HAP-1 (cell line): ENCODE data around the gene AQP7.
"Not testable (repeated sequence)": the region's sequence is repeated elsewhere in the genome, so short reads cannot be mapped to it uniquely, and the experiment has no call there.

Experiments
- DNase-seq, 2 experiments: peaks; one replicate each; pipeline ENCODE4 v3.0.0-alpha.2; 2016 to 2020; ENCODE audit warnings: low spot score in 2 of 2
- H3K27me3 ChIP-seq: fragments of 250-450 bp; sonication (Bioruptor Pico); 2 replicates; pipeline ENCODE4 v1.5.1; 2020; ENCODE audit warnings: low read depth, mild to moderate bottlenecking, moderate library complexity
- H3K36me3 ChIP-seq: fragments of 250-450 bp; sonication (Bioruptor Pico); replicated peaks from 2 replicates; pipeline ENCODE4 v1.5.1; 2020; ENCODE audit warnings: mild to moderate bottlenecking
- H3K4me1 ChIP-seq: fragments of 250-450 bp; sonication (Bioruptor Pico); 2 replicates; pipeline ENCODE4 v1.5.1; 2020; ENCODE audit warnings: mild to moderate bottlenecking
- H3K4me3 ChIP-seq: fragments of 250-450 bp; sonication (Bioruptor Pico); 2 replicates; pipeline ENCODE4 v1.5.1; 2020; ENCODE audit warnings: mild to moderate bottlenecking, moderate library complexity
- H3K9me3 ChIP-seq: fragments of 250-450 bp; sonication (Bioruptor Pico); 2 replicates; pipeline ENCODE4 v1.5.1; 2020; ENCODE audit warnings: mild to moderate bottlenecking, moderate library complexity
- in situ Hi-C: fragments of 300-500 bp; cut with MboI; formaldehyde crosslinking; loops from 3 replicates; pipeline ENCODE4 v1.14.3; 2020; ENCODE audit warnings: low sequenced_read_pairs, inconsistent platforms, mixed read lengths

Gene AQP7

DNA sequence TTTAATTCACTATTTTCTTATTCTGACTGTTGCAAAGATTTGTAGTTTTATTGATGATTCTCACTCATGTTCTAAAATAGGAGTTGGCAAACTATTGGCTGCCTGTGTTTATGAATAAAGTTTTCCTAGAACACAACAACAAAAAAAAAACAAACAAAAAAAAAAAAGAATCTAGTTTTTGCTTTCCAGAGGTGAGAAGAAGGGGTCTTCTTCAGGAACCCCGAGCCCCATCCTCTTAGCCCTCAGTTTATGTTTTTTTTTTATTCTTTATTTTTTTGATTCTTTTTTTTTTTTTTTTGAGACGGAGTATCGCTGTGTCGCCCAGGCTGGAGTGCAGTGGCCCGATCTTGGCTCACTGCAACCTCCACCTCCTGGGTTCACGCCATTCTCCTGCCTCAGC lies 22.1 kb upstream of the AQP7 start:
- in situ Hi-C loops, H3K27me3 ChIP-seq, H3K4me3 ChIP-seq, DNase-seq, H3K9me3 ChIP-seq, H3K4me1 ChIP-seq, H3K36me3 ChIP-seq: not testable (repeated sequence)

DNA sequence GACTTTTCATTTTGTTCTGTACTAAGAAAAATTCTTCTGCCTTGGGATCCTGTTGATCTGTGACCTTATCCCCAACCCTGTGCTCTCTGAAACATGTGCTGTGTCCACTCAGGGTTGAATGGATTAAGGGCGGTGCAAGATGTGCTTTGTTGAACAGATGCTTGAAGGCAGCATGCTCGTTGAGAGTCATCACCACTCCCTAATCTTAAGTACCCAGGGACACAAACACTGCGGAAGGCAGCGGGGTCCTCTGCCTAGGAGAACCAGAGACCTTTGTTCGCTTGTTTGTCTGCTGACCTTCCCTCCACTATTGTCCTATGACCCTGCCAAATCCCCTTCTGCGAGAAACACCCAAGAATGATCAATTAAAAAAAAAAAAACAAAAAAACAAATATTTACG lies 21.7 kb upstream of the AQP7 start:
- DNase-seq, in situ Hi-C loops, H3K9me3 ChIP-seq, H3K4me1 ChIP-seq, H3K27me3 ChIP-seq, H3K4me3 ChIP-seq, H3K36me3 ChIP-seq: not testable (repeated sequence)

DNA sequence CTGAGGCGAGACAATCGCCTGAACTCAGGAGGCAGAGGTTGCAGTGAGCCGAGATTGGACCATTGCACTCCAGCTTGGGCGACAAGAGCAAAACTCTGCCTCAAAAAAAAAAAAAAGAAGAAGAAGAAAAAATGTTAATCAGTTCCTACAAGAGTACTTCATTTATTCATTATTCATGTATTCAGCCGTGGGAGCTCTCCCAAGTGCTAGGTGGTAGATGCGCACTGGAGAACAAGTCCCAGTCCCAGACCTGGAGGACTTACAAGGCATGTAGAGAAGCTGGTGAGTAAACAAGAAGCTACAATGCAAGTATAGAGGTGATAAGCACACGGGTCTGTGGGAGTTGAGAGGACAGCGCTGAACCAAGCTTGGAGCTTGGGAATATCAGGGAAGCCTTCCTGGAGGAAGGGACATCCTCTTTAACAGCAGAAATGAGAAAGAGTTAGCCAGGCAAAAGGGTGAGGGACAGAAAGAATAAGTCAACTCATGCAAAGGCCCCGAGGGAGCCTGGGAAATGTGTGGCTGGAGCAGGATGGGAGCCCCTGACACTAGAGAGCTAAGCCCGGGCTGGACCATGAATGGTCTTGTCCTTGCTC lies 17.4 kb upstream of the AQP7 start:
- no peak for DNase-seq
- Histone ChIP-seq H3K4me1 (no peaks in the 10 kb centered on the region), H3K36me3 (no peaks in the 10 kb centered on the region), H3K4me3 (no peak overlapping the region), H3K9me3 (no peaks in the 10 kb centered on the region), H3K27me3 (no peaks in the 10 kb centered on the region)
- in situ Hi-C loops: no loop called here

DNA sequence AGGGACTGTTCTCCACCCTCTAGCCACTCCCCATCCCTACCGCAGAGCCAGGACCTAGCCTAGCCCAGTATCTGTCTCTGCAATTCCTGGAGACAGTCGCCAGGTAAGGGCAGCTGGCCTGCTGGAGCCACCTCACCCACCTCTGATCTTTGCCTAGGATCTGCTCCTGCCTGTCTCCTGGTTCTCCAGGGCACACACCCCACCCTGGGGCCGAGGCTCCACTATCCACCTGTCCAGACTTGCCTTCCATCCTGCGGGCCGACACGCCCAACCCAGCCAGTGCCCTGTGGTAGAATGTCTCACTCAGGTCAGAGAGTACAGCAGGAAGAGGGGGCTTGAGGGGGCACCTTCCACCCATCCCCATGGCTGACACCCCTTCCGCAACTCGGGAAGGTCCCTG lies 15.7 kb upstream of the AQP7 start:
- in situ Hi-C loops: no loop called here
- no peaks in the 10 kb centered on the region for H3K4me1 ChIP-seq
- H3K4me3 ChIP-seq: no peak overlapping the region
- no peaks in the 10 kb centered on the region for H3K27me3 ChIP-seq
- no peaks in the 10 kb centered on the region for H3K9me3 ChIP-seq
- no peak for DNase-seq
- no peaks in the 10 kb centered on the region for H3K36me3 ChIP-seq

DNA sequence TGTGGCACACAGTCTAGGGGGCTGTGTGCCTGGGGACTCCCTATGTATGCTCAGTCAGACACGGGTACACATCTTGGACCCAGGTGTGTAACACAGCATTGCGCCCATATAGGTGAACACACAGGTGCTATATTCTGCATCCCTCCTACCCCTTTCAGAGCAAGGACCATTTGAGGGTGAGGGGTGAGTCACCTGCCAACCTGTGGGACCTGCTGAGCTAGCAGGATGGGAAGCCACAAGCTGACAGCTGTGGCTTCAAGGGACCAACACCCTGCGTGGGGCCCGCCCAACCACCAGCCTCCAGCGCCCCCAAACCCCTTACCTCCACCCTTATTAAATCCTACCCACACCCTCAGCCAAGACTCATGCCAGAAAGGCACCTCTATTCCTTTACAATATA lies 14.6 kb upstream of the AQP7 start:
- no peaks in the 10 kb centered on the region for H3K36me3 ChIP-seq
- no peaks in the 10 kb centered on the region for H3K9me3 ChIP-seq
- H3K4me1 ChIP-seq: no peaks in the 10 kb centered on the region
- no peak overlapping the region for H3K4me3 ChIP-seq
- H3K27me3 ChIP-seq: no peaks in the 10 kb centered on the region
- DNase-seq: no peak
- in situ Hi-C loops: no loop called here

DNA sequence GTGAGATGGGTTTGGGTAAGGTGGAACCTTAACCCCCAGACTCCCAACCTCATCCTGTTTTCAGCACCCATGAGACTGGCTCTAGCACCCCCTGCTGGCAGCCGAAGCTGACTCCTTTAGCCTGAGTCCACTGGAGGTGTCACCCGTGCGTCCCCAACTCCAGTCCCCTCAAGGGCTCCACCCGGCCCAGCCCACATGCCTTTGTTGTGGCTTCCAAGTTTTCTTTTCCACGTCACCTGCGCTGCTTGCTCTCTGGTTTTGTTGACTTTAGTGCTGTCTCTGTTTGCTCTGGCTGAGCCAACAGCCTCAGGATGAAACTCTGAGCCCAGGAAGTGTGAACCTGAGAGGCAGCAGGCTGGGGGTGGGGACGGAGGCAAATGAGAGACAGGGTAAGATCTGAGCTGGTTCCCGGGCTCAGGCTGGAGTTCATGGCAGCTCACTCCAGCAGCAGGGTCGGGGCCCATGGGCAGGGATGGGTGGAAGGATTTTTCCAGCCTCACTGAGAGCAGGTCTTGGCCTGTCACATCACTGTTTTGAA lies 13.2 kb upstream of the AQP7 start:
- no peaks in the 10 kb centered on the region for H3K4me1 ChIP-seq
- no peaks in the 10 kb centered on the region for H3K36me3 ChIP-seq
- no peaks in the 10 kb centered on the region for H3K27me3 ChIP-seq
- in situ Hi-C loops: no loop called here
- no peak overlapping the region for H3K4me3 ChIP-seq
- DNase-seq: peak; percentile 15 to 85
- H3K9me3 ChIP-seq: no peaks in the 10 kb centered on the region

DNA sequence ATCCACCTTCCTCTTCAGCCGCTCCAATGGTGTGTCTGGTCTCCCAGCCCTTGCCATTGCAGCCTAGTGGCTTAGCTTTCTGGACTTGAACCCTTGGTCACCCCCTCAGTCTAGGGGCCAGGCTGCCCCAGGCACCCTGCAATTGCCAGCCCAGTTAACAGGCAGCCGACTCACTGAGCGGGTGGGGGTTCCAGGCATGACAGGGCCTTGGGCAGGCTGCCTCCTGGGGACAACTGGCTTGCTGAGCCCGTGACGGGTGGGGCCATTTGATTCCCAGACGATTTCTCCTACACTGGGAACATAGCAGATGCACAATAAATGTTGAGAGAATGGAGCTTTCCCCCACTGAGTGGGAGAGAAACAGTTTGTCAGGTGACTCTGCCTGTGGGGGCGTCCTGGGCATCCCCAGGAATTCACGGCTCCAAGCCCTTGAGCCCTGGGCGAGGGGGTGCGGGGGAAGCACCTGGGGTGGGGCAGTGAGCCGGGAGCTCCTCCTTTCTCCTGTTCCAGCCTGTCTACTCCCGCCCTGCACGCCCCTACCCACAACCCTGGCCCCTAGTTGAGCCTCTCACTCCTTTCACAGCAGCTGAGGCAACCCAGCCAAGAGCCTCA lies 12.6 kb upstream of the AQP7 start:
- in situ Hi-C loops: no loop called here
- DNase-seq: no peak
- Histone ChIP-seq H3K9me3 (no peaks in the 10 kb centered on the region), H3K4me3 (no peak overlapping the region), H3K36me3 (no peaks in the 10 kb centered on the region), H3K27me3 (no peaks in the 10 kb centered on the region), H3K4me1 (no peaks in the 10 kb centered on the region)

DNA sequence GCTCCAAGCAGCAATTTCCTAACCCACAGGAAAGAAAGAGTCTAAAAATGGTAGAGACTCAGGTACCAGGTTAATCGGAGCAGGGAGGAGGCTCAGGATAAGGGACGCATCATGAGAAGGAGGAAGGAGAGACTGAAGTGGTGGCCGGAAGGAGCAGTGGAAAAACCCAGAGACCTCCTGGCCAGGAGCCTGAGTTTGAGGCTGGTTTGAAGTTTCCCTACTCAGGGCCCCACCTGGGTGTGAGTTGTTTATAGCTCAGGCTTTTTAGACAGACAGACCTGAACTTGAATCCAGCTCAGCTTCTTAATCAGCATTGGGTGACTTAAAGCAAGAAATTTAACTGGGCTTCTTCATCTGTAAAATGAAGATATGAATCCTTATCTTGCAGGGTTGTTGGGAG lies 11.9 kb upstream of the AQP7 start:
- Histone ChIP-seq H3K9me3 (no peaks in the 10 kb centered on the region), H3K4me1 (no peaks in the 10 kb centered on the region), H3K27me3 (no peaks in the 10 kb centered on the region), H3K36me3 (no peaks in the 10 kb centered on the region), H3K4me3 (no peak overlapping the region)
- DNase-seq: no peak
- in situ Hi-C loops: no loop called here

DNA sequence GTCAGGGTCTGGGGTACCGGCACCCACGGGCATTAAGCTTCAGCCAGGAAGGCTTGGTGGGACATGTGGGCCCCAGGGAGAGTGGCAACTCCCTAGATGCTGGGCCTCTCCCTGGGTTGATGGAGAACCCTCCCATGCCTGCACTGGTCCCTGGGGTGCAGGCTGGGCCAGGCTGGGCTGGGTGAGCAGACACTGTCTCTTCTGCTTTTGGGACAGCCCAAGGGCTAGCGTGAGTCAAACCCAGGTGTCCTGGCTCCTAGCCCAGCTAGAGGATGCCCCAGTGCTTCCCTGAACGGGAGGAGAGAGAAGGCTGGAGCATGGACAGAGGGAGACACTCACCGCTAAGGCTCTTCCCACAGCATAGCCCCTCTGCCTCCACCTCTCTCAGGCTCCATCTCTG lies 5.7 kb upstream of the AQP7 start:
- Histone ChIP-seq H3K4me1 (no peaks in the 10 kb centered on the region), H3K27me3 (no peaks in the 10 kb centered on the region), H3K4me3 (no peak overlapping the region), H3K9me3 (no peaks in the 10 kb centered on the region), H3K36me3 (no peaks in the 10 kb centered on the region)
- in situ Hi-C loops: no loop called here
- no peak for DNase-seq

DNA sequence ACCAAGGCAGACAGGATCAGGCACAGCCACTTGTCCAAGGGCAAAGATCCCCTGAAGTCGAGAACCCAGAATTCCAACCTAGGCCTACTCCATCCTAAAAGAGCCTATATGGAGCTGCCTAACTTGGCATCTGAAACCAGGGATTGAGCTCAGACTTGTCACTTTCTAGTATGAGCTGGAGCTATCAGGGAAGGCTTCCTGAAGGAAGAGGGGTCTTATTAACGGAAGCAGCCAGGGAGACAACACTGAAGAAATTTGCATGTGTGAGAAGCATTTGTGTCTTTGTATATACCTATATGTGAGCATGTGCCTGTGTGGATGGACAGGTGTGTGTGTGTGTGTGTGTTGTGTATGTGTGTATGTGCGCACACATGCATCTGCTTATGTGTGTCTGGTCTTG lies 4.7 kb upstream of the AQP7 start:
- no peak for DNase-seq
- H3K4me3 ChIP-seq: no peak overlapping the region
- H3K27me3 ChIP-seq: no peaks in the 10 kb centered on the region
- H3K36me3 ChIP-seq: no peaks in the 10 kb centered on the region
- H3K4me1 ChIP-seq: no peaks in the 10 kb centered on the region
- no peaks in the 10 kb centered on the region for H3K9me3 ChIP-seq
- in situ Hi-C loops: no loop called here

DNA sequence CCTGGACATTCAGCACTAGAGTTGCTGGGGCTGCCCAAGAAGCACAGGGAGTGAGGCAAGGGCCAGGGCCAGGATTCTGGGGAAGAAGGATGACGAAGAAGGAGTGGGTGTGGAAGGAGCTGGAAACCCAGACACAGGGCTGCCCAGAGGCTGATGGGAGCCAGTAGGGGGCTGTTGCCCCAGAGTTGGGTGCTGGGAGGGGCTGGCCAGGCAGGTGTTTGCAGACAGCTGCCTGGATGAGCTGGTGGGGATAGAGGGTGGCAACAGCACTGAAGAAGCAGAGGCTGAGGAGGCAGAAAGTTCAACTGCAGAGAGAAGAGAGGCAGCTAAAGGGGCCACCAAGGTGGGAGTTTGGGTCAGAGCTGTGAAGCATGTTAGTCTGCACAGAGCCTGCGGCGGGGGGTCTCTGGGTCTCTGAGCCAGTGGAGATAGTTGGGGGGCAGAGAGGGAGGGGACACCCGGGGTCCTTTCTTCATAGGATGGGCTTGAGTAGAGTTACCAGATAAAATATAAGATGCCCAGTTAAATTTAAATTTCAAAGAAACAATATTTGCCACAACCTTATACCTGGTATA lies 2.5 kb upstream of the AQP7 start:
- Histone ChIP-seq H3K27me3 (no peaks in the 10 kb centered on the region), H3K4me3 (no peak overlapping the region), H3K9me3 (no peaks in the 10 kb centered on the region), H3K4me1 (no peaks in the 10 kb centered on the region), H3K36me3 (no peaks in the 10 kb centered on the region)
- in situ Hi-C loops: no loop called here
- DNase-seq: no peak

DNA sequence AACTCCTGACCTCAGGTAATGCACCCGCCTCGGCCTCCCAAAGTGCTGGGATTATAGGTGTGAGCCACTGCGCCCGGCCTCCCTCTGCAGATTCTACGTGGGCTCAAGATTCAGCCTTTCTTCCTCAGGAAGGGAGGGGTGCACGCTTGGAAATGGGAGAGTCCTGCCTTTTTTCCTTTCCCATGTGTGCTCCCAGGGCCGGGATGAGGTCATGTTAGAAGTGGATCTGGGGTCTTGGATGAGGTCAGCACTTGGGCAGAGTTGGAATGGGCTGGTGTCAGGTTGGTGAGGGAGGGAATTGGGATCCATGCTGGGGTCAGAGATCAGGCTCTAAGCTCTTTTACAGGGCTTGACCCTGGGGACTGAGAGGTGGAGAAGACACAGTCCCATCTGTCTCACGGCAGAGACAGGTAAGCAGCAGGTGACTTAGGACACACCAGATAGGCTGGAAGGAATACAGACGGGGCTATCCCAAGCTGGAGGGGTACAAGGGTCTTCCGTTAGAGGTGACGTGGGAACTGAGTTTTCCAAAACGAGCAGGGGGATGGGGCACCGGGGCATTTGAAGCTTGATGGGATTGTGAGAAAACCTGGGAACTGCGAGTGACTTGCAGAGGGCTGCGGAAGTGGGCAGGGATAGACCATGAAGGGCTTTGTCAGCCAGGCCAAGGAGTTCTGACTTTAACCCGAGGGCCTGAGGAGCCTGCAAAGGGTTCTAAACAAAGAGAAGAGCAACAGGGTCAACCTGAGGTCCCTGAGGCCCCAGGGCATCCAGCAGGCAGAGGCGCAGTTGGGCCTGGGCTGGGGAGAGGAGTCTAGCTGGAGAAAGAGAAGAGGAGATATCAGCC lies 1.8 kb upstream of the AQP7 start:
- Histone ChIP-seq H3K4me3 (no peak overlapping the region), H3K36me3 (no peaks in the 10 kb centered on the region), H3K4me1 (no peaks in the 10 kb centered on the region), H3K9me3 (no peaks in the 10 kb centered on the region), H3K27me3 (no peaks in the 10 kb centered on the region)
- in situ Hi-C loops: no loop called here
- no peak for DNase-seq

DNA sequence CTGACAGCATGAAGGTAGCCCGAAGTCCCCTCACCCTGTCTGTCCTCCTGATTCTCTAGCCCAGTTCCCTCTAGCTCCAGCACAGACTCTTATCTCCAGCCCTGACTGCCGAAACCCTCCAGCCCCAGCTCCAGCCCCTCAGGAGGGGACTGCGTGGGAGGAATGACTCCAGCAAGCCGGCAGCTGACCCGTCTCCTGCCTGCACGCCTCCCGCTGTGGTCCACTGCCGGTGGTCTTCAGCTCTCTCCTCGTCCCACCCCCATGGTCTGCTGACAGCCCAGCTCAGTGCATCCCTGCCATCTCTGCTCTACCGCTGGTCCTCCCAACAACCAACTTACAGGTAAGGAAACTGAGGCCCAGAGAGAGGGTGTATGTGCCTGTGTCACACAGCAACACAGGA lies 559 bp downstream of the AQP7 start:
- H3K4me1 ChIP-seq, in situ Hi-C loops, H3K9me3 ChIP-seq, H3K4me3 ChIP-seq, DNase-seq, H3K27me3 ChIP-seq, H3K36me3 ChIP-seq: not testable (repeated sequence)

DNA sequence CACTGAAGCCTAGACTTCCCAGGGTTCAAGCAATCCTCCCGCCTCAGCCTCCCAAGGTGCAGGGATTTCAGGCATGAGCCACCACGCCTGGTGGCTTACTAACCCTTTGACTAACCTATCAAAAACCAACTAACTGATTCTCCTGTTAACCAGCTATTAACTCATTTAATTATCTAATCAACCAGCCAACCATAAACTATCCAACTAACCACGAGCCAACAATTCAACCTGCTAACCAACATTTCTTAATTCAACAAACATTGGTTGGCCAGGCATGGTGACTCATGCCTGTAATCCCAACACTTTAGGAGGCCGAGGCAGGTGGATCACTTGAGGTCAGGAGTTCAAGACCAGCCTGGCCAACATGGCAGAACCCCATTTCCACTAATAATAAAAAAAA lies 3.3 kb downstream of the AQP7 start:
- DNase-seq, H3K36me3 ChIP-seq, H3K4me3 ChIP-seq, H3K27me3 ChIP-seq, H3K9me3 ChIP-seq, in situ Hi-C loops, H3K4me1 ChIP-seq: not testable (repeated sequence)
